ENCODE measurements around the gene TLE1. TPM values are rescaled to one million over a fixed set of nuclear protein-coding genes. Genes with fewer than 3 reads are reported as not detected.

TLE1 gene
- total RNA-seq, 1 experiment from 2014 or later, result 46.2 TPM

DNA sequence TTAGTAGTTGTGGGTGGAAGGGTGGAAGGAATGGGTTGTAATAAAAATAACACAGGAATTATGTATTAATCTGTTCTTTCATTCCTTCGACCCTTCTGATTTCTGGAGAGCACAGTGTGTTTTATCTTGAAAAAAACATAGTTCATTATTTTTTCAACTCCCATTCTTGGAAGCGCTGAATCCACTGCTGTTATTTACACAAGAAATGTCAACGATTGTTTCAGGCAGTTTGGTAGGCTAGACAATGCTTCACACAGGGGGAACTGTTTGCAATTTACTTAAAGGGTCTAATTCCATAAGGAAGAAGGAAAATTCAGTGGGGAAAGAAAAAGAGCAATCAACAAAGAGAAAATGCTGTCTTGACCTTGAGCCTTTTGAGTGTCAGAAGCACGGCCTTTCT, 142.9 kb downstream of the TLE1 start:
- Mint-ChIP-seq H3K4me3 (ENCODE audit: low read depth, unreplicated experiment) (no peak overlapping the region), H3K4me1 (ENCODE audit: low read depth, unreplicated experiment) (peaks cover 32% of the 10 kb centered on the region), H3K36me3 (ENCODE audit: insufficient read depth, unreplicated experiment) (no peaks in the 10 kb centered on the region), H3K9me3 (ENCODE audit: low read depth, unreplicated experiment) (no peaks in the 10 kb centered on the region), H3K27me3 (ENCODE audit: unreplicated experiment) (no peaks in the 10 kb centered on the region), H3K27ac (ENCODE audit: unreplicated experiment) (no peak overlapping the region)
- intact Hi-C loops (cut with micrococcal nuclease; ENCODE audit: unreplicated experiment), result no loop called here
- no TSS peak for BruUV-seq (replicated peaks)
- CTCF ChIA-PET, result no interaction called here
- TF ChIP-seq, protein P1, sequence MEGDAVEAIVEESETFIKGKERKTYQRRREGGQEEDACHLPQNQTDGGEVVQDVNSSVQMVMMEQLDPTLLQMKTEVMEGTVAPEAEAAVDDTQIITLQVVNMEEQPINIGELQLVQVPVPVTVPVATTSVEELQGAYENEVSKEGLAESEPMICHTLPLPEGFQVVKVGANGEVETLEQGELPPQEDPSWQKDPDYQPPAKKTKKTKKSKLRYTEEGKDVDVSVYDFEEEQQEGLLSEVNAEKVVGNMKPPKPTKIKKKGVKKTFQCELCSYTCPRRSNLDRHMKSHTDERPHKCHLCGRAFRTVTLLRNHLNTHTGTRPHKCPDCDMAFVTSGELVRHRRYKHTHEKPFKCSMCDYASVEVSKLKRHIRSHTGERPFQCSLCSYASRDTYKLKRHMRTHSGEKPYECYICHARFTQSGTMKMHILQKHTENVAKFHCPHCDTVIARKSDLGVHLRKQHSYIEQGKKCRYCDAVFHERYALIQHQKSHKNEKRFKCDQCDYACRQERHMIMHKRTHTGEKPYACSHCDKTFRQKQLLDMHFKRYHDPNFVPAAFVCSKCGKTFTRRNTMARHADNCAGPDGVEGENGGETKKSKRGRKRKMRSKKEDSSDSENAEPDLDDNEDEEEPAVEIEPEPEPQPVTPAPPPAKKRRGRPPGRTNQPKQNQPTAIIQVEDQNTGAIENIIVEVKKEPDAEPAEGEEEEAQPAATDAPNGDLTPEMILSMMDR (IDR thresholded peaks at IDR 0.05; ENCODE audit: unreplicated experiment), result no peak
- DNase-seq, result no peak

DNA sequence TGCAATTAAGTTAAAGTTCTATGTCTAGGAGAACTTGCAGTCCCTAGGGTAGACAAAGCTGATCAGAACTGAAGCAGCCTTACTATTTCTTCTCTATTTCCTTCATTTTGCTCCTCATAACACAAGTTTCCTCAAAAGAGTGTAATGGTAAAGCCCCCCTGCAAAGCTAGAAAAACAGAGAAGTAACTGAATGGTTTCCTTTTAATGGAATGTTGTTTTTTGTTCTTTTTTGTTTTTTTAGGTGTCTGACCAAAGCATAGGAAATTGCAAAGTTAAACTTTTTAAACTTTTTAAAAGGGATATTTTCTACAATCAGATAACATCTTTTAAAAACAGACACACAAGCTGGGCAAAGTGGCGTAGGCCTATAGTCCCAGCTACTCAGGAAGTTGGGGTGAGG, 145.7 kb downstream of the TLE1 start:
- Mint-ChIP-seq H3K4me1 (ENCODE audit: low read depth, unreplicated experiment) (peaks cover 6% of the 10 kb centered on the region), H3K9me3 (ENCODE audit: low read depth, unreplicated experiment) (no peaks in the 10 kb centered on the region), H3K27me3 (ENCODE audit: unreplicated experiment) (no peaks in the 10 kb centered on the region), H3K27ac (ENCODE audit: unreplicated experiment) (no peak overlapping the region), H3K4me3 (ENCODE audit: low read depth, unreplicated experiment) (no peak overlapping the region), H3K36me3 (ENCODE audit: insufficient read depth, unreplicated experiment) (no peaks in the 10 kb centered on the region)
- CTCF ChIA-PET, result interaction anchor here (0.7 kb wide), 1 partner anchor 648 kb away, joined by 3 read pairs; no protein-coding TSS in a partner anchor
- no TSS peak for BruUV-seq (replicated peaks)
- intact Hi-C loops (cut with micrococcal nuclease; ENCODE audit: unreplicated experiment), result no loop called here
- TF ChIP-seq, protein P1 (IDR thresholded peaks at IDR 0.05; ENCODE audit: unreplicated experiment), result no peak
- DNase-seq, result no peak

DNA sequence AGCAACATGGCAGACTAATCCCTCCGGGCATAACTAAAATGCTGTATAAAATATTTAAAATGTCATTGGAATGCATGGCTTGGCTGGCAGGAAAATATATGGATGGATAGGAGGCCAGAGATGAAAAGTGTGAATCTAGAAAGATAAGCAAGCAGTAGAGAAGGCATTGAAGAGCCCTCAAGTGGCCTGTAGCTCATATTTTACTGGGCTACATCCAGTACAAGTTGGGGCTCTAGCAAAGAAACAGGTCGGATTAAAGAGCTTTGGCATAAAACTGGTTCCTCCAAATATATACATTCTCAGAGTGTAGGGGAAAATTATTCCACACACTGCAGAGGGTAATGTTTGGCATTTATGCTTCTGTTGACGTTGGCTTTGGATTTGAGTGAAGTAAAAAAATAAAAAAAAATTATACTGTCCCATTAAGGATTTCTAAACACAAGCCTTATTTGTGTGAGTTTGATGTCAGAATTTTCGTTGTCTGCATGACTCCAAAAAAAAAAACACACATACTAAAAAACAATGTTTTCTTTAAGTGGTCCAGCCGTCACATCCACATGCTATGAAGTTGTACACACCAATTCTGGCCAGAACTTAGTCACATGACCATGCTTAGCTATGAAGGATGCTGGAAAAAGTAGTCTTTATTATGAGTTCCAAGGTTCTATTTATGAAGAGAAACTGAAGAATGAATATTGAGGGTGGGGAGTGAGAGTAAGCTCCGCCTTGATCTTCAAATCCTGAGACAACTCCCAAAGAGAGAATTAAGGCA, 147.0 kb downstream of the TLE1 start:
- DNase-seq, result no peak
- BruUV-seq (replicated peaks), result no TSS peak
- Mint-ChIP-seq H3K4me3 (ENCODE audit: low read depth, unreplicated experiment) (no peak overlapping the region), H3K27me3 (ENCODE audit: unreplicated experiment) (no peaks in the 10 kb centered on the region), H3K36me3 (ENCODE audit: insufficient read depth, unreplicated experiment) (no peaks in the 10 kb centered on the region), H3K4me1 (ENCODE audit: low read depth, unreplicated experiment) (no peaks in the 10 kb centered on the region), H3K27ac (ENCODE audit: unreplicated experiment) (no peak overlapping the region), H3K9me3 (ENCODE audit: low read depth, unreplicated experiment) (no peaks in the 10 kb centered on the region)
- CTCF ChIA-PET, result no interaction called here
- TF ChIP-seq, protein P1 (IDR thresholded peaks at IDR 0.05; ENCODE audit: unreplicated experiment), result no peak
- intact Hi-C loops (cut with micrococcal nuclease; ENCODE audit: unreplicated experiment), result no loop called here

DNA sequence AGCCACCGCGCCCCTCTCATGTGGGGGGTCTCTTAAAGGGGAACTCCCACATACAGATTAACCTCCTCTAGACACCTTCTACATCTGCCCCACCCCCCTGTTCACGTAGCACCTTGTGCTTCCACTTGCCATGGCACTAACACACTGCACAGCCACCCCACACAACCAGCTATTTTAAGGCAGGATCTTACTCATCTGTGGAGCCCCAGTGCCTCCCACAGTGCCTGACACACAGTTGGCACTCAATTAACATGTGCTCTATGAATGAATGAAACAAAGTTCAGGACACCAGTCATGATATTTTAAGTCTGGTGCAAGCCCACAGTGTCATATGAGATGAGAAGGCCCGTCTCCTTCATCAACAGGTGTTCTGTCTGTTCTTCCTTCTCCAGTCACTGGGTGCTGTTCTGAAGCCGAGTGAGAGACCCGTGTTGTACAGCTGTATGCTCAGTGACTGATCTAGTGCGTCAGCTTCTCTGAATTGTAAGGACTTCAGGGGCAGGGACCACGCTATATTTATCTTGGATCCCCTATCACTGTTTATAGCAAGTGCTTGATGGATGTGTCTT, 149.1 kb downstream of the TLE1 start:
- BruUV-seq (replicated peaks), result no TSS peak
- TF ChIP-seq, protein P1 (IDR thresholded peaks at IDR 0.05; ENCODE audit: unreplicated experiment), result no peak
- H3K4me1 Mint-ChIP-seq (ENCODE audit: low read depth, unreplicated experiment), result no peaks in the 10 kb centered on the region
- H3K36me3 Mint-ChIP-seq (ENCODE audit: insufficient read depth, unreplicated experiment), result no peaks in the 10 kb centered on the region
- H3K27ac Mint-ChIP-seq (ENCODE audit: unreplicated experiment), result no peak overlapping the region
- no peak for DNase-seq
- no peaks in the 10 kb centered on the region for H3K27me3 Mint-ChIP-seq (ENCODE audit: unreplicated experiment)
- CTCF ChIA-PET, result no interaction called here
- H3K4me3 Mint-ChIP-seq (ENCODE audit: low read depth, unreplicated experiment), result no peak overlapping the region
- no peaks in the 10 kb centered on the region for H3K9me3 Mint-ChIP-seq (ENCODE audit: low read depth, unreplicated experiment)
- intact Hi-C loops (cut with micrococcal nuclease; ENCODE audit: unreplicated experiment), result no loop called here

All from Calu3 (cell line).